Prostate gland (tissue), 2 donors: ENCODE measurements around the gene HOXB7. TPM values are rescaled to one million over a fixed set of nuclear protein-coding genes. Genes with fewer than 3 reads are reported as not detected.

ENCODE experiments used
- DNase-seq: peaks from one replicate; pipeline ENCODE4 v3.0.0-alpha.2; 2019; ENCODE audit warnings: low spot score
- H3K27ac ChIP-seq, 2 donors: fragments of 200-600 bp; sonication (generic); 2 replicates each; pipeline ENCODE4 v1.5.1; 2017 to 2019
- H3K27me3 ChIP-seq: fragments of 200-600 bp; sonication (generic); replicated peaks from 2 replicates; pipeline ENCODE4 v1.5.1; 2019; ENCODE audit not compliant: insufficient read depth
- H3K36me3 ChIP-seq, 2 donors: fragments of 200-600 bp; sonication (generic); 1 replicate in 1 of 2; 2 replicates in 1 of 2; pipeline versions ENCODE4 v1.5.1 to v1.8.1; 2017 to 2019
- H3K4me1 ChIP-seq: fragments of 200-600 bp; sonication (generic); replicated peaks from 2 replicates; pipeline ENCODE4 v1.5.1; 2019
- H3K4me3 ChIP-seq, 2 donors: fragments of 200-600 bp; sonication (generic); 2 replicates each; pipeline ENCODE4 v1.5.1; 2017 to 2019
- H3K9me3 ChIP-seq: fragments of 200-600 bp; sonication (generic); 2 replicates; pipeline ENCODE4 v1.5.1; 2017
- POLR2A ChIP-seq: fragments of 450-650 bp; IDR thresholded peaks from one replicate; pipeline ENCODE4 v1.6.1; 2016; ENCODE audit warnings: antibody characterized with exemption, mild to moderate bottlenecking
- POLR2AphosphoS5 ChIP-seq: sonication (generic); formaldehyde crosslinking; IDR thresholded peaks from one replicate; pipeline ENCODE4 v1.6.1; 2017; ENCODE audit warnings: antibody characterized with exemption
- WGBS: methylation state at CpG from one replicate; pipeline ENCODE4 v1.1.5; 2018; 5-methylcytosine and 5-hydroxymethylcytosine counted together
- intact Hi-C: fragments of 100-400 bp; cut with DNase I; formaldehyde crosslinking; loops from one replicate; pipeline ENCODE4 v1.14.2; 2022
- total RNA-seq, 2 donors: library from RNA; depleted of rRNA; stranded (reverse); fragments of >200 nt; gene quantifications; one replicate each; pipeline ENCODE4 v1.1.0, GENCODE V29; 2016
- TF ChIP-seq, protein P1 (sequence below), 4 experiments: fragments of 200-600 bp in 2 of 4; fragments of 450-650 bp in 2 of 4; sonication (generic) in 2 of 4; IDR thresholded peaks; 1 replicate in 3 of 4; 2 replicates in 1 of 4; pipeline ENCODE4 v1.5.1; 2016 to 2019; ENCODE audit warnings: antibody characterized with exemption in 4 of 4, mild to moderate bottlenecking in 2 of 4, moderate library complexity in 2 of 4

Gene HOXB7
- 1 to 10 TPM in 1 of 2 donors, under 1 TPM in 1; 0.73 to 3.4 TPM for total RNA-seq

DNA sequence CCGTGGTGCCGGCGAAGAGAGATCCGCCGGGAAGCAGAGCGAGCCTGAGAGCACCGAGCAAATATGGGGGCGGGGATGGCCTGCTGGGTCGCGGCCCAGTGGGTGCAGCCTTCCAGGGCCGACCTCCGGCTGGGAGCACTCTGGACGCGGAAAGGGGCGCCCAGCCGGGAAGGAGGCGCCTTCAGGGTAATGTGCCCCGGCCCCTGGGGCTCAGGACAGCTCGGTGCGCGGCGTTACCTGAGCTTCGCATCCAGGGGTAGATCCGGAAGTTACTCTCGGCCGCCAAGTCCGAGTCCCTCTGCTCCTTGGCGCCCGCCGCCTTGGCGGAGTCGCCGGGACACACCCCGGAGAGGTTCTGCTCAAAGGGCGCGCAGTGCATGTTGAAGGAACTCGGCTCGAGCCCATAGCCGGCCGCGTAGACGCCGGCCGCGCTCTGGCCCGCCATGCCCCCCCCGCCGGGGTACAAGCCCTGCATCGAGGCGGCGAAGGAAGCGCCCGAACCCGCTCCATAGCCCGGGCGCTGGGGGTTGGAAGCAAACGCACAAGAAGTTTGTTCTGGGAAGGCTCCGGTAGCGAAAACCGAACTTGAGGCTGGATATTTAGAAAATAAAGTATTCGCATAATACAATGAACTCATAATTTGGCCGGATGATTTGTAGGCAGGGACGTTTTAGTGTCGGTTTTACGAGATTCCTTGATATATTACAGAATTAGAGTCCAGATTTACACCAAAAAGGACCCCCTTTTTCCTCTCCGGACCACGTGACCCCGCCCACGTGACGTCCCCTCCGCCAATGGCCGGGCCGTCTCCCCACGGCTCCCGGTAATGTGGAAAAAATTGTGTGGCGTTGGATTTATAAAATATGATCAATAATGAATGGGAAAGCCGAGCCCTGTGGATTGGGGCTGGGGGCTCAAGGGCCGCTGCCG, at the start of gene HOXB7:
Gene HOXB7, minus strand, starts transcription at position 736 of the 930 bp plus-strand sequence. Its CDS starts 99 bp downstream, at position 637.
- no peak for DNase-seq
- Histone ChIP-seq H3K27ac (peak within 1 kb of the TSS in 1 of 2 donors; percentile 48), H3K36me3 (no peaks in the 10 kb centered on the region), H3K4me1 (peaks cover 3% of the 10 kb centered on the region), H3K9me3 (no peaks in the 10 kb centered on the region), H3K4me3 (peak within 1 kb of the TSS; percentile 9 to 28), H3K27me3 (peaks cover 54% of the 10 kb centered on the region)
- intact Hi-C loops: no loop called here
- TF ChIP-seq, protein P1, sequence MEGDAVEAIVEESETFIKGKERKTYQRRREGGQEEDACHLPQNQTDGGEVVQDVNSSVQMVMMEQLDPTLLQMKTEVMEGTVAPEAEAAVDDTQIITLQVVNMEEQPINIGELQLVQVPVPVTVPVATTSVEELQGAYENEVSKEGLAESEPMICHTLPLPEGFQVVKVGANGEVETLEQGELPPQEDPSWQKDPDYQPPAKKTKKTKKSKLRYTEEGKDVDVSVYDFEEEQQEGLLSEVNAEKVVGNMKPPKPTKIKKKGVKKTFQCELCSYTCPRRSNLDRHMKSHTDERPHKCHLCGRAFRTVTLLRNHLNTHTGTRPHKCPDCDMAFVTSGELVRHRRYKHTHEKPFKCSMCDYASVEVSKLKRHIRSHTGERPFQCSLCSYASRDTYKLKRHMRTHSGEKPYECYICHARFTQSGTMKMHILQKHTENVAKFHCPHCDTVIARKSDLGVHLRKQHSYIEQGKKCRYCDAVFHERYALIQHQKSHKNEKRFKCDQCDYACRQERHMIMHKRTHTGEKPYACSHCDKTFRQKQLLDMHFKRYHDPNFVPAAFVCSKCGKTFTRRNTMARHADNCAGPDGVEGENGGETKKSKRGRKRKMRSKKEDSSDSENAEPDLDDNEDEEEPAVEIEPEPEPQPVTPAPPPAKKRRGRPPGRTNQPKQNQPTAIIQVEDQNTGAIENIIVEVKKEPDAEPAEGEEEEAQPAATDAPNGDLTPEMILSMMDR (IDR thresholded peaks at IDR 0.05): no peak
- peak; percentile 3 for TF ChIP-seq POLR2AphosphoS5
- under 1% methylated on average over 79 of the region's 79 CpGs for WGBS

DNA sequence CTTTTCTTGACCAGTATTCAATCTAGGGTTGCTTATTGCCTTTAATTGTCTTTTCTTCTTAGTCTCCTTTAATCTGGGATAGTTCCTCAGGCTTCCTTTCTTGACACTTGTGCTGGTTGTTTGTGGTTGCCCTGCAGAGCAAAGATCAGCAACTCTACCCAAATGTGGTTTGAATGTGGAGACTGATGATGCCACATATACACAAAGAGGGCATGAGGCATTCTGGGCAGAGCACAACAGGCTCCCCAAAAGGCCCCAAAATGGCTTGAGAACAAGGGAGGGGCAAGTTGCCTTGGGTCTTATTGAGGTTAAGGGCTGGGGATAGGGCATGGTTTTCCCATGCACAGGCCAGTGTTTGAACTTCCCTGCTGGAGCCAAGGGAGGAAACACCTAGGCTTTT, 45.1 kb upstream of the HOXB7 start:
- no peak overlapping the region for H3K27ac ChIP-seq
- no peaks in the 10 kb centered on the region for H3K4me1 ChIP-seq
- intact Hi-C loops: no loop called here
- no peaks in the 10 kb centered on the region for H3K36me3 ChIP-seq
- H3K4me3 ChIP-seq: no peak overlapping the region
- H3K9me3 ChIP-seq: no peaks in the 10 kb centered on the region
- no peak for DNase-seq
- TF ChIP-seq POLR2AphosphoS5 (no peak), POLR2A (no peak)
- TF ChIP-seq, protein P1 (IDR thresholded peaks at IDR 0.05): no peak
- no peaks in the 10 kb centered on the region for H3K27me3 ChIP-seq

DNA sequence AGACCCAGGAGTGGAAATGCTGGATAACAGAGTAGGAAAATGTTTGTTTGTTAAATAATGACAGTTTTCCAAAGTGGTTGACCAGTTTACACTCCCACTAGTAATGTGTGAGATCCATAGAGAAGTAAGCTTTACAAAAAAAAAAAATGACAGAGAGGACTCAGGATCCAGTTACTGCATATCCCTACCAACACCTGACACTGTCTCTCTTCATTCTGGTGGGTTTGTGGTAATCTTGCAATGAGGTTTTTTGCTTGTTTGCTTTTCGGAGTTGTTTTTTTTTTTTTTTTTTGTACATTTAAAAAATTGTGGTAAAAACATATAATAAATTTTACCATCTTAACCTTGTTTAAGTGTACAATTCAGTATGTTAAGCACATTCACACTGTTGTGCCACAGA, 38.9 kb upstream of the HOXB7 start:
- no peak overlapping the region for H3K4me3 ChIP-seq
- WGBS: 88% methylated on average over 1 of the region's 1 CpG
- no peak for TF ChIP-seq POLR2AphosphoS5
- TF ChIP-seq, protein P1 (IDR thresholded peaks at IDR 0.05): no peak
- no peak for TF ChIP-seq POLR2A
- H3K36me3 ChIP-seq: no peaks in the 10 kb centered on the region
- H3K27me3 ChIP-seq: peaks cover 12% of the 10 kb centered on the region
- intact Hi-C loops: no loop called here
- DNase-seq: no peak
- H3K9me3 ChIP-seq: no peaks in the 10 kb centered on the region
- no peaks in the 10 kb centered on the region for H3K4me1 ChIP-seq
- no peak overlapping the region for H3K27ac ChIP-seq

DNA sequence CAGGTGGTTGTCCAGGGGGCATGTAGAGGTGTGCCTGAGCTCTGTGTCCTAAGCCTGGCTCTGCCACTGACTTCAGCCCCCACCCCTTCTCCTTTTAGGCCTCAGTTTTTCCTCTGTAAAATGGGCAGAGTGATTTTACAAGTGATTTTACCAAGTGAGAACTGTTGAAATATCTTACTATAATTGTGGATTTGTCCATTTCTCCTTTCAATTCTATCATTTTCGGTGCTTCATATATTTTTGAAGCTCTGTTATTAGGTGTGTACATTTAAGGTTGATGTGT, 37.1 kb upstream of the HOXB7 start:
- Histone ChIP-seq H3K36me3 (no peaks in the 10 kb centered on the region), H3K27me3 (peaks cover 15% of the 10 kb centered on the region)

More for the DNA sequence above, 37.1 kb upstream of the HOXB7 start:
- WGBS: 83% methylated on average over 1 of the region's 1 CpG
- DNase-seq: no peak
- Histone ChIP-seq H3K4me3 (no peak overlapping the region), H3K27ac (no peak overlapping the region), H3K4me1 (no peaks in the 10 kb centered on the region), H3K9me3 (no peaks in the 10 kb centered on the region)
- no peak for TF ChIP-seq POLR2AphosphoS5
- TF ChIP-seq, protein P1 (IDR thresholded peaks at IDR 0.05): no peak
- TF ChIP-seq POLR2A: no peak
- intact Hi-C loops: no loop called here
